Right kidney (tissue), 1 donor: ENCODE results near the gene FUNDC2.

Source experiments
- DNase-seq: peaks from one replicate; pipeline ENCODE4 v3.0.0-alpha.2; 2016

The FUNDC2 gene

DNA sequence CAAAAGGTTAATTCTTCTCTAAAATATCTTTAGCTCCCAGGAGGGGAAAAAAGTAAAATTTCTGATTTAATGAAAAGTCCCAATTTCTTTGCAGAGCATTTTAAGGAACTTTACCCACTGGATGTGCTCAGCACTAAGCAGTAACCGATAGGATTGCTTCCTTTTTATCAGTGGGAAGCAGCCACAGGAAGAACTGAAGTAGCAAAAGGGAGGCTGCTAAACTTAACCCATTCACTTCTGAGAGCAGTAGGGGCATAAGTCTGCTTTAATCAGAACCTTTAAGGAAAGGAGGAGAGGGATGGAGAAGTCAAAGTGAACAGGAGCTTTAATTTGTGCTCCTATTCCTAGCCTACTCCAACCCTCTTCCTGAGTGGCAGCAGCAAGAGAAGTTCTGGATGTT, 4.1 kb upstream of the FUNDC2 start, which contains the start of gene F8:
TSS of gene F8 (minus strand) at position 139 of the 400 bp plus-strand sequence. CDS start 171 bp downstream, outside the sequence.
- DNase-seq: no peak

DNA sequence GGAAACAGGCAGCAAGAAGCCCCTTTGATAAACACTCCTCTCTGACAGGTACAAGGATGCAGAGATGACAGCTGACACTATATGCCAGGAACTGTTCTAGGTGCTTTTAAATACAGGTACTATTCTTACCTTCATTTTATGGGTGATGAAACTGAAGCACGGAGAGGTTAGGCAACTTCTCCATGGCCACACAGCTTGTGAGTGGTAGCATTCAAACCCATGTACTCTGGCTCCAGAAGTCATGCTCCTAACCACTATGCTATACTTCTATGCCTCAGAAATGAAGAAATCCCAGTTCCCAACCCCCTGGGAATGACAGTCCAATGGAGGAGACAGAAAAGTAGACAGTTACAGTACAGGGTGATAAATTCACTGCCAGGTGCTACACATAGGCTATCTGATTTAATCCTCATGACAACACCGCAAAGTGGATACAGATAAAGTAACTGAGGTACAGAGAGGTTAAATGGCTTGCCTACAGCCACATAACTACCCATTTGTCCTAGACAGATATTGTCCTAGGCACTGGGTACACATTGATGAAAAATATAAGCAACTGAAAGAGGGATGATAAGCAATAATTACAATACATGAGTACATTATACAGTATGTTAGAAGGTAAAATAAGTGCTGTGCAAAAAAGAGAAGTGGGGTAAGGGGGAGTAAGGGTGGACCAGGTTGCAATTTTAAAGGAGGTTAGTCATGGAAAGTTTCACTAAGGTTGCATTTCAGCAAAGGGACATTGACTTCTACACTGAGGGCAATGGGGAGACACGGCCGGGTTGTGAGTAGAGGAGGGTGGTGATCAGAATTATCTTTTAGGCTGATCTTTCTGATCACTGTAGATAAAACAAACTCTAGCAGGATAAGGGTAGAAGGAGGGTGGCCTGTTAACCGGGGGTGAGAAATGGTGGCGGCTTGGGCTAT, 2.5 kb upstream of the FUNDC2 start:
- DNase-seq: no peak

- DNase-seq: no peak
Measured at GRCh38 chrX:155026420-155026726, 271 bp upstream of the FUNDC2 start.

GRCh38 chrX:155027509-155028066, 944 bp downstream of the FUNDC2 start:
- DNase-seq: no peak

DNA sequence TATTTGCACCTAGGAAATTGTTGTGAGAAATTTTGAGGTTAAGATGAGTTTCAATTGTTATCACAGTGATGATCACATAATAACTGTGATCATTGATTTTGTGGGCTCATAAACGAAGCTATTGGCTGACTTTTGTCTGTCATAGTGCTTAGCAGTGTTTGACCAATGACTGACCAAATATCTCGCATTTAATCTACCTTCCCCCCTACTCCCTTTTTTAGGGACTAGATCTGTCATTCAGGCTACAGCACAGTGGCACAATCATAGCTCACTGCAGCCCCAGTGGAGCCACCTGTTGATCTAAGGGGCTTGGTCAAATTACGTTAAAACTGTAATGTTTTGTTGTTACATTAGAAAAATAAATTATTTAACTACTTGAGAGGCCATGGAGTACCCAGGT, 1.5 kb downstream of the FUNDC2 start:
- no peak for DNase-seq

- no peak for DNase-seq
Measured at GRCh38 chrX:155028877-155029291, 2.2 kb downstream of the FUNDC2 start.

DNA sequence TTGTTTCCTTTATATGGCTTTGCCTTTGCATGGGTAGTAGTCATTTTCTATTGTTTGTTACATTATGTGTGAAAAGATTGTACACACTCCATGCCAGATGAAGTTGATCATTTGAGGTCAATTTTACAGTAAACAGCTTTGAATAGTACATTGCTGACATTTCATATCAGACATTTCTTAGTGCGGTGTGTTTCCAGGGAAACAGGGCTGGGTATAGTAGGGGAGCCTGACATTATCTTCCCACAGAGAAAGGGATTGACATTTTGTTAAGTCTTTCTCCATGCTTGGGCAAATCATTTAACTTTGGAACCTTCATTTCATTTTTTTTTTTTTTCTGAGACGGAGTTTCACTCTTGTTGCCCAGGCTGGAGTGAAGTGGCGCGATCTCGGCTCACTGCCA, 5.0 kb downstream of the FUNDC2 start:
- no peak for DNase-seq

DNA sequence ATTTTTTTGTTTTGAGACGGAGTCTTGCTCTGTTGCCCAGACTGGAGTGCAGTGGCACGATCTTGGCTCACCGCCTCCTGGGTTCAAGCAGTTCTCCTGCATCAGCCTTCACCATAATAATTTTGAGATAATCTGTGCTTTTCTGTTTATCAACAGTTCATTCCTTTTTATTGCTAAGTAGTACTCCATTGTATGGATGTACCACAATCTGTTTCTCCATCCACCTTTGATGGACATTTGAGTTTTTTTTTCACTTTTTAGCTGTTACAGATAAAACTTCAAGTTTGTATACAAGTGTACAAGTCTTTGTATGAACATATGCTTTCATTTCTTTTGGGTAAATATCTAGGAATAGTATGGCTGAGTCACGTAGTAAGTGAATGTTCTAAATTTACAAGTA, 9.0 kb downstream of the FUNDC2 start:
- no peak for DNase-seq

DNA sequence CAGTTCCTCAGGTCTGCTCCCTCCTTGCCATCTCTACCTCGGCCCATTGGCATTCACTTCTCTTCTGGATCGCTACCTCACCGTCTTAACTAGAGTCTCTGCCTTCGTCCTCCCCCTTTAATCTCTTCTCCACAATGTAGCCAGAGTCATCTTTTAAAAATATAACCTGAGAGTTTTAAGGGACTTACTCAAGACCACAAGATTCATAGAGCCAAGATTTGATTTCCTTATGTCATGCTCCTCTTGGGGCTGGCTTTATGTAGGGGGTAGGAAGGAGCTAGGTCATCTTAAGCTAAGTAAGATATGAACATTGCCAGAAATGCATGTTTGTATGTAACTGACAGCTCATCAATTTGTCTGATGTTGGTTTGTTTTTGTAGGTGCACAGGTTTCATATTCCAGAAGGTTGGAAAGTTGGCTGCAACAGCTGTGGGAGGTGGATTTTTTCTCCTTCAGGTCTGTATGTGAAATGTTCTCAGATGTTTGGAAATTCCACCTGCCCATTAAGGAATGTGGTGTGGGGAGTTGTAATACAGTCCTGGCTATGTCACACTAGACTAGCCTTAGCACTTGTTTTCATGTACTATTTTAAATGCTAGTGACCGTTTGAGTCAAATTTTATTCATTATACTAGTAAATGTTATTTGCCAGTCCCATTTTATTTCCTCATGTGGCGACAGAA, 19.6 kb downstream of the FUNDC2 start:
- DNase-seq: no peak

DNA sequence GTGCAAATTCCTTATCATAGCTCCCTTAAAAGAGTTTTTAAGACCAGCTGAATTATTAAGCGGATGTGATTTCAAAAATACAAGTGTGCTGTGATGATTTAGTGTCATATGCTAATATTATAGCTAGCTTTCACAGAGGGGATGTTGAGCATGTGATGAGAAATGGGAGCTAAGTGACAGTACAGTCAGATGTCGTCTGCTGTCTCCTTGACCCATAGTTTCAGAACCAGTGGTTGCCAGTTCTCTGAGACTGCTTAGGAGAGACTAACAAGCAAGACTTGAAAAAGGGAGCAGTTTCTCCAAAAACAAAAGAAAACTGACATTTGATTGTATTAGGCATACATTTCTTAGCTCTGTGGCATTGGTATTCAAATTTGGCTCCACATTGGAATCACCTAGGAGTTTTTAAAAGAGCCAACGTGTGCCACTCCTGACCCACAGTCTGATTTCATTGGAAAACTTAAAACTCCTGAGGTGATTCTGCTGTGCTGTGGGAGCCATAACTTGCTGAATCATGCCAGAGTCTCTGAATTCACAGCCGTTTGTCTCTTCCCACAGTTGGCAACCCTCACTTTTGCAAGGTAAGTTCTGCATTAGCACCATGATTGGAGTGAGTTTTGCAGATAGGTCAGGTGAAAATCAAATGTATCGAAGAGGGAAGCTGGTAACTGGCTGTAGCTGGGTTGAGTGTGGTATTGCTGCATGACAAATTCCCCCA, 20.3 kb downstream of the FUNDC2 start:
- DNase-seq: no peak

DNA sequence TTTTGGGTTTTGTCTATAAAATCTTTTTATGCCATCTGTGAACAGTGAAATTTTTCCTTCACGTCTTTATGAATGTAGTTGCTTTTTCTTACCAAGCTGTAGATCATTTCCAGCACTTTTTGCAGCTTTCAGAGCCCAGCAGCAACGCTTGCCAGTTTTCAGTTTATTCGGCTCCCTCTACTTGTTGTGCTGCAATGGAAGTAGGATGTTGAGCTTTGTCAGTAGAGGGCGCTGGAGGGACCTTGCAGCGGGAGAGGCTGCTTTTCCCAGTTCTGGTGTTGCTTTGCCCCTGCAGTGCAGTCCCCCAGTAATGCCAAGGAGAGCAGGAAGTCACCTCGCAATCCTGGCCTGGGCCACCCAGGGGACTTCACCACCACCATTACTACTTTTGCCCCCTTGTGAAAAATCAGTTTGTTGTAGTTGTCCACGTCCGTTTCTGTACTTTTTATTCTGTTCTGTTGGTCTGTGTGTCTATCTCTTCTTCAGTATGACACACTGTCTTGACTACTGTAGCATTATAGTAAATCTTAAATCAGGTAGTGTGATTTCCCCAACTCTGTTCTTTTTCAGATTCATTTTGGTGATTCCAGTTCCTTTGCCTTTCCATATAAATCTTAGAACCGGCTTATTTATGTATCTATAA, 22.5 kb downstream of the FUNDC2 start:
- DNase-seq: no peak

DNA sequence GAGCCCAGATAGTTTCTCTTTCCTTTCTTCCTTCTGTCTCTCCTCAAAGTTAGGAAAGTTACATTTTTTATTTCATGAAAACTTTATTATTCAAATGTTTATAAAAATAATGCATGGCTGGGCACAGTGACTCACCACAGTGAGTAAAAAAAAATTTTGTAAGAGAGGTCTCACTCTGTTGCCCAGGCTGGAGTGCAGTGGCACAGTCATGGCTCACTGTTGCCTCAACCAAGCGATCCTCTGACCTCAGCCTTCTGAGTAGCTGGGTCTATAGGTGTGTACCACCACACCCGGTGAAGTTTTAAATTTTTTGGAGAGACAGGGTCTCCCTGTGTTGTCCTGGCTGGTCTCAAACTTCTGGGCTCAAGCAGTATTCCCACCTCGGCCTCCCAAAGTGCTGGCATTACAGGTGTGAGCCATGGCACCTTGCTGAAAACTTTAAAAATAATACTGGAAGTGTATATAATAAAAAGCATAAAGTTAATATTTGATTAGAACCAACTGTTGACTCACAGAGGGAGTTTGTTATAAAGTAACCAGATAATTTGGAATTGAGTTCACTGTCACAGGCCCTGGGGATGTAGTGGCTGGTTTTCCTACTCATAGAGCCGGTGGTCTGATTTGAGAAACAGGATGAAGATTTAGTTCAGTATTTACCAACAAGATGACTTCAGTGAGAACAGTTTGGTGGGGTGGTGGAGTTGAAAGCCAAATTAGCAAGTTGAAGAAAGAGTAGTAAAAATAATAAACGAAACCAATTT, 26.3 kb downstream of the FUNDC2 start:
- DNase-seq: no peak

- no peak for DNase-seq
Measured at GRCh38 chrX:155053656-155054055, 27.0 kb downstream of the FUNDC2 start.

- DNase-seq: no peak
Measured at GRCh38 chrX:155054255-155054654, 27.6 kb downstream of the FUNDC2 start.

GRCh38 chrX:155055494-155055893, 28.9 kb downstream of the FUNDC2 start:
- no peak for DNase-seq

DNA sequence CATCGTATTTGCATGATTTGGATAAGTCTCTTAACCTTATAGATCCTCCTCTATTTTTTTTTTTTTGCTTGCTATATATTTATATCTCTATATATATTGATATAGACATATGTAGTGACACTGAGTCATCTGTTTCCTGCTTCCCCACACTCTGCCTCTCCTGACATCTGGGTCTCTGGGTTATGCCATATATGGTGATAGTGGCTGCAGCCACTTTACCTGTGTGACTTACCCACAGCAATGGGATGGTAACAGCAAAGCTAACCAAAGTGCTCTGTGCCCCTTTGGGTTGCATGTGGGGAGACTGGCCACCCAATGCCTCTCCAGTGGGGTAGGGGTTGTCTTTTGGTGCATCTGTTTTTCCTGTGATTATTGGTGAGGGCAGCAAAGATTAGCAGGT, 29.8 kb downstream of the FUNDC2 start:
- DNase-seq: no peak

DNA sequence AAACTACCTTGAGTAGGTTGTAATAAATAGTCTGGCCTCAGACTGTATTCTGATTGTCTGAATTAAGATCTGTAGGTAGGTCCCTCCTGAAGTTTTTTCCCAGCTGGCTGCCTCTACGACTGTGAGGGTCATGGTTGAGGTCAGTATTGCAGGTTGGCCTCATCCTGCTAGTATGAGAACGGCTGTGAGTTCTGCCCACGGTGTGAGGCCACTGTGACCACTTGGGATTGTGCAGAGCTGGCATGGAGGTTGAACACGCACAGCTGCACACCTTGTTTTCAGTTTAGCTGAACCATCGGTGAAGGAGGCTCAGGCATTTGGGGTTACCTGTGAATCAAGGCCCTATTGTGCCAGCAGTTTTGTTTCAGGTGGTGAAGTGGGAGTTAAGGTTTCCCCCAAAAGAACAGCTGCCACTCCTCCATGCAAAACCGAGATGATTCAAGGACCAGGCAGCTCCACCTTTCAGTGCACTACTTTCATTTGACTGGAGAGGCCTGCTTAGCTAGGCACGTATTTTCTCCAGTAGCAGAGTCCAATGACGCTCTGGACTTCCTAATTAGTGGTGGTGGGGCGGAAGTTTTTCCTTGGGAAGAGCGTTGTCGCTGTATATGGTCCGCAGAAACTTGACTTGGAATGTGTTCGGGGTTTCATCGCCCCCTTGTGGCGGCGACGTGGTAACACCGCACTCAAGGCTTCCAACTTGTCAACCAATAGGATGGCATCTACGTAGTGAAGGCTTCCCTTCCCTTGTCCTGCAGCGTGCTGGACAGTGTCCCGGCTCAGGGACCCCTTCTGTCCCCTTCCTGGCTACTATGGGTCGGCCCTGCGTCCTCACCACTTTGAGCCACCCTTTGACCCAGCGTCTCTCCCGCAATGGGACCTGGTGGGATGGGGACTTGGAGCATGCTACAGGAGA, 30.5 kb downstream of the FUNDC2 start:
- DNase-seq: peak; percentile 42

GRCh38 chrX:155061760-155062159, 35.1 kb downstream of the FUNDC2 start:
- DNase-seq: no peak

GRCh38 chrX:155065035-155065734, 38.5 kb downstream of the FUNDC2 start:
- no peak for DNase-seq

DNA sequence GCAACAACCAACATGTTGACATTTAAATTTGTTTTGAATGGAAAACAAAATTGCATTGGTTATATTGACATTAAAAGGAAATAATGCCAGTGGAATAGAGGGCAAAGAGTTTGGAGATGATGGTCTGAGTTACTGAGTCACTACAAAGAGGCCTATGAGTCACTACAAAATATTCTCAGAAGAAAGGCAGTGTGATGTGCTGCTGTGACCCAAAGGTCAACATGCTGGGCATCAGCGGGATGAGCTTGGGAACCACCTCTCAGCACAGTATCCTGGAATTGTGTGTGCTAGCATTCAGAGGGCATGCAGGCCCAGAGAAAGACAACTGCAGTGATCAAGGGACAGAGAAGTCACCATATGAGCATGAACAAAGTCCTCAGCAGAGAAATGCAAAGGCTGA, 41.5 kb downstream of the FUNDC2 start:
- no peak for DNase-seq
